GM12891 (cell line): ENCODE data around the gene KCNMB1. TPM values are rescaled to one million over a fixed set of nuclear protein-coding genes. Genes with fewer than 3 reads are reported as not detected.

Experiments
- DNase-seq: peaks from one replicate; pipeline ENCODE4 v3.0.0; 2011; ENCODE audit warnings: low spot score; ENCODE audit not compliant: insufficient read length
- FAIRE-seq: peaks from 2 replicates; lab custom pipeline; 2011; peaks lifted over from hg19 to GRCh38; lab: Jason Lieb, UNC
- PAX5 ChIP-seq: IDR thresholded peaks from 2 replicates; pipeline ENCODE4 v1.6.1; 2011; ENCODE audit warnings: low read length, moderate library complexity, mild to moderate bottlenecking; ENCODE audit not compliant: insufficient read depth, severe bottlenecking
- POLR2A ChIP-seq: IDR thresholded peaks from 2 replicates; pipeline ENCODE4 v1.6.1; 2011; ENCODE audit warnings: low read depth, low read length, control low read depth
- POLR2AphosphoS5 ChIP-seq: IDR thresholded peaks from 2 replicates; pipeline ENCODE4 v1.6.1; 2011; ENCODE audit warnings: low read depth, low read length, control low read depth
- POU2F2 ChIP-seq: IDR thresholded peaks from 2 replicates; pipeline ENCODE4 v1.6.1; 2011; ENCODE audit warnings: low read depth, mild to moderate bottlenecking, control low read depth, low read length, moderate library complexity
- SPI1 ChIP-seq: IDR thresholded peaks from 2 replicates; pipeline ENCODE4 v1.6.1; 2011; ENCODE audit warnings: low read depth, low read length, control low read depth
- TAF1 ChIP-seq: IDR thresholded peaks from 2 replicates; pipeline ENCODE4 v1.6.1; 2011; ENCODE audit warnings: low read depth, low read length, control low read depth
- polyA plus RNA-seq: library from polyadenylated mRNA; unstranded; fragments of >200 nt; gene quantifications from one replicate; pipeline ENCODE4 v1.2.1, GENCODE V29; 2012; ENCODE audit warnings: low read depth, missing spikeins, inconsistent platforms; ENCODE audit not compliant: missing spikeins

Gene KCNMB1, protein sequence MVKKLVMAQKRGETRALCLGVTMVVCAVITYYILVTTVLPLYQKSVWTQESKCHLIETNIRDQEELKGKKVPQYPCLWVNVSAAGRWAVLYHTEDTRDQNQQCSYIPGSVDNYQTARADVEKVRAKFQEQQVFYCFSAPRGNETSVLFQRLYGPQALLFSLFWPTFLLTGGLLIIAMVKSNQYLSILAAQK
- polyA plus RNA-seq, result 3.2 TPM

DNA sequence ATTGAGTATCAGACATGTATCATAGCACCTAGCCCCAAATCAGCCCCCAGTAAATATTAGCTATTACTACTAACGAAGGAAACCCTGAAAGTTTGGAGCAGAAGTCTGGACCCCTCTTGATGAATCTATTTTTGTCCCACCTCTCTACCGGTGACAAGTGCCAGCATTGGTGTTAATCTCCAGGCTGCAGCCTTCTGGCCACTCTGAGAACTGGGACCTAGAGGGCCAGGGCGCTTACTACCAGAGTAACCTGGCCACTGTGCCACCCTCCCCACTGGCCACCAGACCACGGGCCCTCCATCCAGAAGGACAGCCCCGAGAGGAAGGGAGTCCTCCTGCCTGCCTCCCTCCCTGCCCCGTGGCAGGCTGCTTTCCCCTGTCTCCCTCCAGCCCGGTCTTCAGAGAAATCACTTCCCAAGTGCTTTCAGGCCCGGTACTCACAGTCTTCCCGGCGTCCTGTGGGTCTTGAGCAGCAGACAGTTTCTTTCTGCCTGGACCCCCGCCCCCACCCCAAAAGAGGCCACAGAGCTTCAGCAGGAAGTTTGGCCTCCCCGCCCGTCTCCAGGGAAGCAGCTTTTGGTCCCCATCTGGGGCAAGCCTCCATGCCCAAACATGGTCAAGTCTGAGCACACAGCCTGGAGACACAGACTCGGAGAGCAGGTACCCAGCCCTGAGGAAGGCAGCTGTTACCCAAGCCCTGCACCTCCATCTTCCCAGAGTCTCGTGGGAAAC, at the start of gene KCNMB1:
Gene KCNMB1, minus strand, starts transcription at position 550 of the 732 bp plus-strand sequence. CDS start 3,920 bp downstream, outside the sequence.
- DNase-seq, result no peak
- TF ChIP-seq TAF1 (no peak), SPI1 (no peak), POLR2AphosphoS5 (no peak), PAX5 (no peak), POLR2A (no peak), POU2F2 (no peak)
- peak; percentile 81 for FAIRE-seq

DNA sequence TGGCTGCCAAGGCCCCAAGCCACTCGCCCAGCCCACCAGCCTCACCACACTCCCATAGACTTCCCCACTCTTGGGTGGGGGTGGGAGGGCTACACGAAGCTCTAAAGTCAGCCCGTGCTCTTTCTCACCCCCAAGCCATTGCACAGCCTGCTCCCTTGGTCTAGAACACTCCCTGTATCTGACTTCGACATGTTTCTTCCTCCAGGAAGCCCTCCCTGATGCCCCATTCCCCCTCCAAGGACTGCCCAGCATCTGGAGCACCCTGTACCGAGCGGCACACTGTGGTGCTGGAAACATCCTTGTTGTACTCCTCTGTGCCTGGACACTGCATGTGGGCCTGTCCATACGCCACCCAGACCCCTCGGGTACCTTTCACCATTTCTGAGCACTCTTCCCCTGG, 49.4 kb upstream of the KCNMB1 start:
- no peak for FAIRE-seq
- TF ChIP-seq POU2F2 (no peak), POLR2A (no peak), SPI1 (no peak)
- DNase-seq, result no peak

DNA sequence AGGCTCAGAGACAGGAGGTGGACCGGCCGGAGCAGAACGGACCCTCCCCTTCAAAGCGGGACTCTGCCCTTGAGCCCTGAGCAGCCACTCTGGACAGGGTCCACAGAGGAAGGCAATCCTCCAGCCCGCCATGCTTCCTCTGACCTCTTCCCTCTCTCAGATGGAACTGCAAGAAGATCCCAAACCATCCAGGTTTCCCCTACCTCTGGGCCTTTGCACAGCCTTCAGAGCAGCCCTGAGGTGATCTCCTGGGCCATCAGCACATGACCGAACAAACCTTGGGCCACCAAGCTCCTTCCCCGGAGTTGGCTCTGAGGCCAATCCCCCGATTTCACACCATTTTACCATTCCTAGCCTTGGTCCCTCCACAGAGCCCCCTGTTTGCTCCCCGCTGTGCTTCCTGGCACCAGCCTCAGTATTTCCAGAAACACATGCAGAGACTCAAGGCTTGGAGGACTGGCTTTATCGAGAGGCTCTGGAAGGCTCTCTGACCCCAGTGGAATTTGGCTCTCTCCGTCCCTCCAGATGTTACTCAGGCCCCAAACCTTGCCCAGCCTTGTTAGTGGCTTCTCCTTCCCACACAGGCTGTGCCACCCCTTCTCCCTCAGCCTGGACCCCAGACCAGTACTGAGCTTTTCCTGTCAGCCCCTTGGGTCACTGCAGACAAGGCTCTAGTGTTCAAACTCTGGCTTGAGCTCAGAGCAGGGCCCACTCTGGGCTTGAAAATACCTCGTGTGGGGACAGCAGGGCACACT, 48.6 kb upstream of the KCNMB1 start:
- TF ChIP-seq PAX5, result no peak
- TF ChIP-seq POLR2AphosphoS5, result no peak
- TF ChIP-seq POU2F2, result no peak
- no peak for TF ChIP-seq POLR2A
- no peak for TF ChIP-seq TAF1
- TF ChIP-seq SPI1, result no peak
- FAIRE-seq (no peak), DNase-seq (no peak)

DNA sequence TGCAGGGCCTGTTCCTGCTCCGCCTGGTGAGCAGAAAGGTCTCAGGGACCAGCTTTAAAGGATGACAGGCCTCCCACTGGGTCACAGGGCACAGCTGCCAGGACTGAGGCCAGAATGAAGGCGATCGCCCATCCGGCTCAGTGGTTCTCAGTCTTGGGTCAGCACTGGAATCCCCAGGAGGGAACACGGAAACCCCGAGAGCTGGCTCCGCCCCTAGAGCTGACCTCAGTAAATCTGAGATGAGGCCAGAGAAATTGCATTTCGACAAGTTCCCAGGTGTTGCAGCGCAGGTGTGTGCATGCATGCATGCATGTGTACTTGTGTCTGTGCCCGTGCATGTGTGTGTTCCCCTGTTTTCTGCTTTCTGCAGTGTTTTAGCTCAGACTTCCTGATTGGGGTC, 47.2 kb upstream of the KCNMB1 start:
- no peak for FAIRE-seq
- no peak for DNase-seq
- TF ChIP-seq POU2F2 (no peak), POLR2AphosphoS5 (no peak), TAF1 (no peak), SPI1 (no peak), POLR2A (no peak), PAX5 (no peak)

DNA sequence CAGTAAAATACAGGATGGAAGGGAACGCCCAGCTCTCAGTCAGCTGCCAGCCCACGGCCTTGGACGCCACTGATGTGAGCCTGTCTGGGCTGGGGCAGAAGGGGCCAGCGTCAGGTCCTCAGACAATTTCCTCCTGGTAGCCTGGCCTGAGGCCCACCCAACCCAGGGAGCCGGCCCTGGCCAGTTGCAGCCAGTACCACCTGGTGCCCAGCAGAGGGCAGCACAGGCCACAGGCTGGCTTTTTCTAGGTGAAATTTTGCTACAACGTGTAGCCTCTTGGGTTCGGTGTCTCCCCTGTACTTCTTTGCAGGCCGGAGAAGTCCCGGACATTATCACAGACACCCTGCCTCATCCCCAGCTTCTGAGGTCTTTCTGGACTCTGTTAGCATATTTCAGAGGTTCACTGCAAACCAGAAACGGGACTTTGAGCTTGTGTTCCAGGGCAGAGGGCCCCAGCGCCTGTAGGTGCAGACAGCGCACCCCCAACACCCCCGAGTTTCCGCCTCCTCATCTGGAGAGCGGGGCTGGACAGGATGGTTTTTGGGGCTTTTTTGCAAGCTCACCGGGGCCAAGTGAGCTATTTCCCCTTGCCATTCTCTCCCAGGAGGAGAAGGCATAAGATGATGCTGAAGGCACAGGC, 45.9 kb upstream of the KCNMB1 start:
- DNase-seq (peak; percentile 57), FAIRE-seq (peak; percentile 87)
- TF ChIP-seq SPI1 (no peak), POLR2A (no peak), PAX5 (no peak), POLR2AphosphoS5 (no peak), POU2F2 (no peak), TAF1 (no peak)

DNA sequence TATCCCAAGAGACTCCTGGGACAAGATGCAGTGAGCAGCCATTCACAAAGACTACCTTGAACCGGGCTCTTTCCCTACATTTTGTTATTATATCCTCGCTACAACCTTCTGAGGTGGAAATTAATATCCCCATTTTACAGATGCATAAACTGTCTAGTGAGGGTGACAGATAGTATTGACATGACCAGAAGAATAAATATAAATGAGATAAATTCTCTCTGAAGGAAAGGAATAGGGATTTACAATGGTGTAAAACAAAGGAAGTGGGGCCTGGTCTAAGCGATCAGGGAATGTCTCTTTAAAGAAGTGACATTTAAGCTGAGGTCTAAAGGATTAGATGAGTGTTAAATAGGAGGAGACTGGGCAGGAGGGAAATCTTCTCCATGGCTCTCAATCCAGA, 43.5 kb upstream of the KCNMB1 start:
- DNase-seq (no peak), FAIRE-seq (no peak)
- no peak for TF ChIP-seq SPI1
- no peak for TF ChIP-seq POLR2A
- TF ChIP-seq POU2F2, result no peak
- no peak for TF ChIP-seq PAX5
- TF ChIP-seq POLR2AphosphoS5, result no peak
- no peak for TF ChIP-seq TAF1

DNA sequence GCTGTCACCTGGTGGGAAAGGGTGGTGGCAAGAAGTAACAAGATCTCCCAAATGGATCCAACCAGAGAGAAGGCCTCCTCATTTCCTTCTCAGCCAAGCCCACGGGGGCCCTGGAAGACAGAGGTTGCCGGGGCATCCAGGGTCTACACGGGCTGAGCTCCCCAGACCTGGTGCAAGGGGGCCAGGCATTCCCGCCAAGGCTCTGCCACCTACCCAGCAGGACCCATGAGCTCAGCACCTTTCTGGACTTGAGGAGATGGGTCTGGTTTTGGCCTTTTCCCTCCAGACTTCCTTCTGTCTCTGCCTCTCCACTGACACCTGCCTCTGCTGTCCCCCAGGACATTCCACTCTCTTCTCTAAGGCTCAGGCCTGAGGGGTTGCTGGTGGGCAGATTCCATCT, 42.4 kb upstream of the KCNMB1 start:
- DNase-seq (no peak), FAIRE-seq (no peak)
- no peak for TF ChIP-seq SPI1
- TF ChIP-seq POU2F2, result no peak
- TF ChIP-seq PAX5, result no peak
- TF ChIP-seq TAF1, result no peak
- no peak for TF ChIP-seq POLR2AphosphoS5
- no peak for TF ChIP-seq POLR2A

DNA sequence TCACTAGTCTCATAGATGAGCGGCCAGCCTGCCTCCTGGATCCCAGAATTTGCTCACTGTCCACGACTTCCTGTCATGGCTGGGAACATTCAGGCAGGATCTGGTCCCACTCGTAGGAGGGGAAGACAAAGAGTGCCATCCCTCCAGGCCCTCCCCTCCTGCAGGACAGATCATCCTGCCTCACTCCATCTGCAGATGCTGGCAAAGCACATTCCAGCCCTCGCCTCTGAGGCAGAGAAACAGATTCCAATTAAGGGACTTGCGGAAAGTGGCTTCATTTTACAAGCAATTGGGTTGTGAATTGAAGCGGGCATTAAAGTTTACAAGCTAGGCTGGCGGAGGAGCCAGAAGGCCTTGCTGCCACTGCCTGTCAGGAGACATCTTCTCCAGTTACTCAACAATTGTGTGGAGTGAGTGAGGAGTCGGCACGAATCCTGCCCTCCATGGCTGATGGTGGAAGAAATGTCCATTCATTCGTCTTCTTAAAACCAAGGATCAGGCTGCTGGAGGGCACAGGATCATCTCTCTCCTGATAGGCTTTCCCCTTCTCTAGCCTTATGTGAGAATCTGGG, 41.8 kb upstream of the KCNMB1 start:
- DNase-seq (no peak), FAIRE-seq (no peak)
- TF ChIP-seq POU2F2, result no peak
- no peak for TF ChIP-seq PAX5
- TF ChIP-seq POLR2A, result no peak

DNA sequence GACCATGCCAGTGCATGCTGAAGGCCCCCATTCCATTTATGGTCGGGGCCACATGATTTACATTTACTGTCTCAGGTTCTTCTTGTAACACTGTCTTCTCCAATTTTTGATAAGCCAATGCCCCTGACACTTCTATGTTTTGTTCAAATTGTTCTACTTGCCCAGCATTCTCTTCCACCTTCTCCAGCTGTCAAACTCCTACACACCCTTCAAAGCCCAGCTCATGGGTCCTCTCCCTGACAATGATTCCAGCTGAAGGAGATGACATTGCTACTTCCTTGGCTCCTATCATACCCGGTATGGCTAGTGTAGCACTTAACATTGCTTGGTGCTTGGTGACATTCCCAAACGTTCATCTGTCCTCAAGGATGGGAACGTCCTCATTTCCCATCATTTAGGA, 41.1 kb upstream of the KCNMB1 start:
- no peak for TF ChIP-seq POLR2A
- DNase-seq (no peak), FAIRE-seq (no peak)

DNA sequence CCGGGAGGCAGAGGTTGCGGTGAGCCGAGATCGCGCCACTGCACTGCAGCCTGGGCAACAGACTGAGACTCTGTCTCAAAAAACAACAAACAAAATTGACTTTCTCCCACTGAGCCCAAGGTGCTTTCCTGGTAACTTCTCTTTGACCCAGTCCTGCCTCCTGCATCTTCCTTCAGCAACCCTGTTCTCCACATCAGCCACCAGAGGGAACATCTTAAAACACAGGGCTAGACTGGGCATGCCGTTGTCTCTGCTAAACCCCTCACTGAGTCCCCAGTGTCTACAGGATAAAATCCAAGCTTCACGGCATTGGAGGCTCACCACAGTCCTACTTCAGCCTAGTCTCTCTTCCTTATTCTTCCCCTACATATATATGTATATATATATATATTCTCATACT, 39.8 kb upstream of the KCNMB1 start:
- TF ChIP-seq SPI1, result no peak
- TF ChIP-seq PAX5, result no peak
- TF ChIP-seq POLR2AphosphoS5, result no peak
- TF ChIP-seq POLR2A, result no peak
- TF ChIP-seq TAF1, result no peak
- TF ChIP-seq POU2F2, result no peak
- DNase-seq, result no peak
- FAIRE-seq, result no peak
